Measurements from ENCODE around the gene CTDSPL.

GRCh38 chr3:37988931-37989525 is 127.3 kb downstream of the CTDSPL start:
- no peak for TF ChIP-seq POLR2A (IDR thresholded peaks at IDR 0.05)
- TF ChIP-seq CTCF (IDR thresholded peaks at IDR 0.05) = no peak
